HG02678 (cell line): ENCODE data around the gene IRX2.

ENCODE experiments used
- ATAC-seq: cut with Tn5 transposase; IDR thresholded peaks from one replicate; pipeline ENCODE4 v1.9.1; 2021; ENCODE audit warnings: mild to moderate bottlenecking, moderate library complexity; ENCODE audit not compliant: unreplicated experiment

Gene IRX2

GRCh38 chr5:2699231-2699630 lies 52.2 kb downstream of the IRX2 start:
- no peak for ATAC-seq

GRCh38 chr5:2698581-2698980 lies 52.9 kb downstream of the IRX2 start:
- no peak for ATAC-seq

- no peak for ATAC-seq
Measured at GRCh38 chr5:2697446-2698200, 53.9 kb downstream of the IRX2 start.

- ATAC-seq: no peak
Measured at GRCh38 chr5:2697041-2697440, 54.4 kb downstream of the IRX2 start.
